NCI-H1694 treated with DMSO at 0.1 percent for 48 hours (cell line): Measurements from ENCODE around the gene KRT16.
"Not testable (repeated sequence)": the region's sequence is repeated elsewhere in the genome, so short reads cannot be mapped to it uniquely, and the experiment has no call there.

Experiments used
- DNase-seq: peaks from one replicate; lab custom pipeline; 2025; lab: John Stamatoyannopoulos, UW

Gene KRT16

GRCh38 chr17:41627316-41628072 is 14.9 kb upstream of the KRT16 start:
- no peak for DNase-seq

GRCh38 chr17:41626914-41627295 is 14.3 kb upstream of the KRT16 start:
- DNase-seq = not testable (repeated sequence)

DNA sequence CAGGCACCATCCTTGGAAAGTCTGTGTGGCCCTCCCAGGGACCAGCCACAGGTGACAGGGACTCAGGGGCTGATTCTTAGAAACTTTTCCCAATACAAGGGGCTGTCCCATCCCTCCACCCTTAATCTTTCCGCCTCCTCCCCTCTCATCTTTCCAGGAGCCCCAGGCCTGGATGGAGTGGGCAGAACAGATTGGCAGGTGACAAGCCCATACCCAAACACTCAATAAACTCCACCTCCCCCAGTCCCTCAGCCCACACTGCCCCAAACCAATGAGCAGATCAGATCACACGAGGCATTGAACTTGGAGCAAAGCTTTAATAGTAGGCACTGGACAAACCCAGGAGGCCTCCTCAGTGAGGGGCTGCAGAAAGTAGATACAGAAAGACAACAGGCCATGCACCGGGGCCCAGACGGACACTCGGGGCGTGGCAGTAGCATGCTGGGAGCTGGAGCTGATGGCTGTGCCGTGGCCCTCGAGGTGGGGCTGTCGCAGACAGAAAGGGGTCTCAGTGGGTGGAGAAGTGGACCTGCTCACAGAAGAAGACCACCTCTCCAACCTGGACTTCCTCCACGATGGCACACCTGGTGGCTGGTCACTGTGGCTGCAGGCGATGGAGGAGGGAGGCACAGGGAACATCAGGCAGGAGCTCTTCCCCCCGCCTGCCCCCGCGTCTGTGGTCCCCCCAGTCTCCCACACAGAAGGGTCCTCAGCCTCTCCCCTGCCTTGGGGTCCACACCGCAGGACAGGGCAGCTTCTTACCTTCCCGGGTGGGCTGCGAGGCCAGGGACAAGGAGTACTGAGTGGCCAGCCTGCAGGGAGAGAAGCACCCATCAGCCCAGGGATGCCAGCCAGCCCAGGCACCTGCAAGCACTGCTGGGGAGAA is 13.7 kb upstream of the KRT16 start:
- DNase-seq = not testable (repeated sequence)

DNA sequence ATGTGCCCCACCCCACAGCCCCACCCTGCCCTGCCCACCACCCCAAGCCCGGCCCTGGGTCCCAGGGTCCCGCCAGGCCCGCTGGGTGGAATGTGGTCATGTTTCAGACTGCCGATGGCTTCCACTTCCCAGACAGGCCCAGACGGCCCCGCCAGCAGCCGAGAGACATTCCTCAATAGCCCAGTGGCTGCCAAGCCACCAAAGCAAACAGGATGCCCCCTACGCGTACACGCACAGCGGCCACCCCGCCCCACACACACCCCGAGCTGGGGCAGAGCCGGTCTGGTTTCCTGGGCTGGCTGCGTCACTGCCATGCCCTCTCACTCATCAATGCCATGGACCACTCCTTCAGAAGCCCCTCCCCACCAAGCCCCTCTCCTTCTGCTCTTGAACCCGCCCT is 13.0 kb upstream of the KRT16 start:
- no peak for DNase-seq

DNA sequence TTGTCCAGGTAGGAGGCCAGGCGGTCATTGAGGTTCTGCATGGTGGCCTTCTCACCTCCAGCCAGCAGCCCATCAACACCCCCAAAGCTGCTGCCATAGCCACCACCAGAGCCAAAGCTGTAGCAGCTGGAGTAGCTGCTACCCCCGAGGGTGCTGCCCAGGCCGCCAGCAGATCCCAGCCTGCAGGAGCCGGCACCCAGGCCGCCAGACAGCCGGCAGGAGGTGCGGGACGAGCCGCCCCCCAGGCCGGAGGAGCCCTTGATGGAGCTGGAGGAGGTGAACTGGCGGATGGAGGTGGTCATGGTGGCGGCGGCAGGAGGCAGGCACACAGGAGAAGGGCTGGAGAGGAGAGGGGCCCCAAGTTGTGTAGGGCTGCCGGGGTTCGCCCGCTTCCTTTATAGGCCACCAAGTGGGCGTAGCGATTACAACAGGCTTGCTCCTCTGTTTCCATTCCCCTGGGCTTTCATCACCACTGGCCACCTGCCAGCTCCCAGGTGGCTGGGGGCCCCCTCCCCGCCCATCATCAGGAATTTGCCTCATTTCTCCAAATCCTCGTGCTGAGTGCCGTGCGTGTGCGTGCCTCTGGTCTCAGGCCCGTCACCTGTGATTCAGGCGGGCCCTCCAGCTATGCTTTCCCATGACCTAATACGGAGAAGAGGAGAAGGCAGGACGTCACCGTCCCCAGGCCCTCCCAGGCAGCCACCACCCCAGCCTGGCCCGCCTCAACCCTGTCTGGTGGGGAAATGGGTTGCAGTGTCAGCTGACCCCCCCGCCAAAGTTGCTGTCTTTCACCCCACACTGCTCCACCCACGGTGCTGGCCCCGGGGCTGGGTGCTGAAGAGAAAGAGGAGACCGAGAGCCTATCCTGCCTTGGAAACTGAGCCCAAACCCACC is 11.9 kb upstream of the KRT16 start, which contains the start of gene KRT17:
Gene KRT17, minus strand, starts transcription at position 368 of the 894 bp plus-strand sequence. Its CDS starts 66 bp downstream, at position 302.
- no peak for DNase-seq

GRCh38 chr17:41623184-41623861 is 10.8 kb upstream of the KRT16 start:
- DNase-seq = not testable (repeated sequence)

DNA sequence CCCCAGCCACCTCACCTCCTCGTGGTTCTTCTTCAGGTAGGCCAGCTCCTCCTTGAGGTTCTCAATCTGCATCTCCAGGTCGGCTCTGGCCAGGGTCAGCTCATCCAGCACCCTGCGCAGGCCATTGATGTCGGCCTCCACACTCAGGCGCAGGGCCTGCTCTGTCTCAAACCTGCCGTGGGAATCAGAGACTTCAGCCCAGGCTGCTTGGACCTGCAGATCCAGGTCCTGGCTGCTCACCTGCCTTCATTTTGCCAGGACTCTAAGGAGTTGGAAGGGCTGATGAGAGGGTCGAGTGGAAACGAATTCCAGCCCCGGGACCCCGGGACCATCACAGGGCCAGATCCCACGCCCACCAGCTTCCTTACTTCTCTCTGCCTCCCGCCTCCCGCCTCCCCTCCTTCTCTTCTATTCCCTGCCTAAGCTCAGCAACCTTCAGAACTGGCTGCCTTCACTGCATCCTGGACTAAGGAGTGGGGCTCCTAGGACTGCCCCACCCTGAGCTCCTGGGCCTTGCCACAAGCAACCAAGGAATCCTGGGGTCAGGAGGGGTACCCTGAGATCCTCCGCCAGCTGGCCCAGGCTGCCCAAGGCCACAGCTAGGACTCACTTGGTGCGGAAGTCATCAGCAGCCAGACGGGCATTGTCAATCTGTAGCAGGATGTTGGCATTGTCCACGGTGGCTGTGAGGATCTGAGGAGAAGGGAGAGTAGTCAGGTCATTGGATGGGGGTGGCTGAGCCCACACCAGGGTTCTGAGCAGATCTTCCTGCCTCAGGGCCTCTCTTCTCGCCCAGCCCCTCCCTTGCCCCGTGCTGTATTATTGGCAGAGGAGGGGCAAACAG is 10.0 kb upstream of the KRT16 start:
- not testable (repeated sequence) for DNase-seq

GRCh38 chr17:41621916-41622315 is 9.3 kb upstream of the KRT16 start:
- no peak for DNase-seq

DNA sequence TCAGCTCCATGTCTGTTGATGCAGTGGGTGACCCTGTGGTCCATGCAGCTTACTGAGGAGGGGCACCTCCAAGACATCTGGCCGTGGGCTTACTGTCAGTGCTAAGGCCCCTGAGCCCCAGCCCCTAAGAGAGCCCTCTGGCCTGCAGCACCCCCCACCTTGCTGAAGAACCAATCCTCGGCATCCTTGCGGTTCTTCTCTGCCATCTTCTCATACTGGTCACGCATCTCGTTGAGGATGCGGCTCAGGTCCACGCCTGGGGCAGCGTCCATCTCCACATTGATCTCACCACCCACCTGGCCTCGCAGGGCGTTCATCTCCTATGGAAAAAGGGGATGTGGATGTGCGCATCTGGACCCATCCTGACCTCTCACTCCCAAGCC is 8.9 kb upstream of the KRT16 start:
- not testable (repeated sequence) for DNase-seq

DNA sequence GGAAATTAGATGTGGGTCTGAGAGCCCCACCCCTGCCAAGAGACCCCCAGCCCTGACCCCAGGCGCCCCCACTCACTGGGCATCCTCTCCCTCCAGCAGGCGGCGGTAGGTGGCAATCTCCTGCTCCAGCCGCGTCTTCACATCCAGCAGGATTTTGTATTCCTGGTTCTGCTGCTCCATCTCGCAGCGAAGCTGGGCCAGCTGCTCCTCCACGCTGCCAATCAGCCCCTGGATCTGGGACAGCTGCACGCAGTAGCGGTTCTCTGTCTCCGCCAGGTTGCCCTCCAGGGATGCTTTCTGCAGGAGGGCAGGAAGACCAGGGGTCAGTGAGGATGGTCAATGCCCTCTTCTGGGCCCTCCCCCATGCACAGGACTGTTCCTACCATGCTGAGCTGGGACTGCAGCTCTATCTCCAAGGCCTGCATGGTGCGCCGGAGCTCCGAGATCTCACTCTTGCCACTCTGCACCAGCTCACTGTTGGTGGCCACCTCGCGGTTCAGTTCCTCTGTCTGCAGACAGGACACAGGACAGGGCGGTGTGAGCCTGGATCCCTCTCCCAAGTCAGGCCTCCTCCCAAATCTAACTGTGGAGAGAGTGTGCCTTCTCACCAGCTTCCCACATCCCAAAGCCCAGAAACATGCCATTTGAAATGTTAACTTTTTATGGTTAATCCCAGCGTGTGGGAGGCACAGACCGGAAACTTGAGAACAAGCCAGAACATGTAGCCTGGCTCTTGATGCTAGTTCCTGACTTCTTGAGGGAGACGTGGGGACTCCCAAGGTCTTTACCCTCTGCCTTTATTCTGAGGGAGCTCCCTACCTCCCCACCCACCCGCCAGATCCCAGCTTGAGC is 8.2 kb upstream of the KRT16 start:
- DNase-seq = no peak

GRCh38 chr17:41619927-41620582 is 7.5 kb upstream of the KRT16 start:
- not testable (repeated sequence) for DNase-seq

GRCh38 chr17:41619036-41619926 is 6.7 kb upstream of the KRT16 start:
- no peak for DNase-seq

- no peak for DNase-seq
Measured at GRCh38 chr17:41618341-41619035, 5.9 kb upstream of the KRT16 start.

GRCh38 chr17:41617698-41618097 is 5.1 kb upstream of the KRT16 start:
- DNase-seq = no peak

DNA sequence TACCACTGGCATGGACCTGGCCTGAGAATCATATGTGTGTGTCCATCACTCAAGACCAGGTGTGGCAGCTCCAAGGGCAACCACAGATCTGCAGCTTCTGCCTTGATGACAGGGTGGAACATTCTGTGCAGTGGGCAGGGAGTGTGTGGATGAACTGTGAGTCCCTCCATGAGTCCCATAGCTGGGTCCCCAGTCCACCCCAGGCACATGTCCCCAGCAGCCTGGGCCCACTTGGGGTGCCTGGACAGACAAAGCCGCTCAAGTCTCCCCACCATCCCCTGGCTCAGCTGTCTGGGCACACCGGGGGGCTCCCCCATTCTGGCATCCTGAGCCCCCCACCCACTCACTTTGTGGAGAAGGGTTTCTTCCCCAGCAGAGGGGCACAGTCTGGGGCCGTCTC is 4.6 kb upstream of the KRT16 start:
- no peak for DNase-seq

GRCh38 chr17:41616486-41616885 is 3.9 kb upstream of the KRT16 start:
- DNase-seq = not testable (repeated sequence)

- no peak for DNase-seq
Measured at GRCh38 chr17:41615454-41615853, 2.9 kb upstream of the KRT16 start.
